ENCODE results near the gene CACNA2D3.

CACNA2D3 gene

GRCh38 chr3:54670201-54671000, 548.0 kb downstream of the CACNA2D3 start:
- no peak for DNase-seq (ENCODE audit: low read depth, low spot score)

- DNase-seq (ENCODE audit: low read depth, low spot score), result no peak
These were observed 549.2 kb downstream of the CACNA2D3 start for GRCh38 chr3:54671511-54671910.

- no peak for DNase-seq (ENCODE audit: low read depth, low spot score)
These were observed 553.7 kb downstream of the CACNA2D3 start for GRCh38 chr3:54676087-54676486.

GRCh38 chr3:54681706-54682105, 559.4 kb downstream of the CACNA2D3 start:
- DNase-seq (ENCODE audit: low read depth, low spot score), result no peak

- no peak for DNase-seq (ENCODE audit: low read depth, low spot score)
These were observed 562.9 kb downstream of the CACNA2D3 start for GRCh38 chr3:54685213-54685612.

GRCh38 chr3:54691289-54691771, 569.0 kb downstream of the CACNA2D3 start:
- DNase-seq (ENCODE audit: low read depth, low spot score), result no peak

GRCh38 chr3:54696313-54696712, 574.0 kb downstream of the CACNA2D3 start:
- DNase-seq (ENCODE audit: low read depth, low spot score), result no peak

- DNase-seq (ENCODE audit: low read depth, low spot score), result no peak
These were observed 575.7 kb downstream of the CACNA2D3 start for GRCh38 chr3:54698054-54698453.

- no peak for DNase-seq (ENCODE audit: low read depth, low spot score)
These were observed 581.6 kb downstream of the CACNA2D3 start for GRCh38 chr3:54703923-54704322.

GRCh38 chr3:54705730-54706129, 583.4 kb downstream of the CACNA2D3 start:
- DNase-seq (ENCODE audit: low read depth, low spot score), result no peak

GRCh38 chr3:54706738-54707137, 584.4 kb downstream of the CACNA2D3 start:
- no peak for DNase-seq (ENCODE audit: low read depth, low spot score)

- no peak for DNase-seq (ENCODE audit: low read depth, low spot score)
These were observed 587.4 kb downstream of the CACNA2D3 start for GRCh38 chr3:54709785-54710184.

- DNase-seq (ENCODE audit: low read depth, low spot score), result no peak
These were observed 588.6 kb downstream of the CACNA2D3 start for GRCh38 chr3:54710954-54711353.

GRCh38 chr3:54712539-54712938, 590.2 kb downstream of the CACNA2D3 start:
- DNase-seq (ENCODE audit: low read depth, low spot score), result no peak

GRCh38 chr3:54713031-54713430, 590.7 kb downstream of the CACNA2D3 start:
- no peak for DNase-seq (ENCODE audit: low read depth, low spot score)

GRCh38 chr3:54713455-54713854, 591.1 kb downstream of the CACNA2D3 start:
- DNase-seq (ENCODE audit: low read depth, low spot score), result no peak

- DNase-seq (ENCODE audit: low read depth, low spot score), result no peak
These were observed 591.7 kb downstream of the CACNA2D3 start for GRCh38 chr3:54714035-54714434.

GRCh38 chr3:54717506-54717905, 595.2 kb downstream of the CACNA2D3 start:
- no peak for DNase-seq (ENCODE audit: low read depth, low spot score)

- no peak for DNase-seq (ENCODE audit: low read depth, low spot score)
These were observed 597.6 kb downstream of the CACNA2D3 start for GRCh38 chr3:54719914-54720313.

GRCh38 chr3:54720604-54721003, 598.3 kb downstream of the CACNA2D3 start:
- no peak for DNase-seq (ENCODE audit: low read depth, low spot score)

GRCh38 chr3:54731732-54732445, 609.5 kb downstream of the CACNA2D3 start:
- no peak for DNase-seq (ENCODE audit: low read depth, low spot score)

GRCh38 chr3:54733106-54734006, 611.0 kb downstream of the CACNA2D3 start:
- no peak for DNase-seq (ENCODE audit: low read depth, low spot score)
